Fibroblast of lung (primary cell): ENCODE results near the gene ERLIN1. TPM values are rescaled to one million over a fixed set of nuclear protein-coding genes. Genes with fewer than 3 reads are reported as not detected.
A peak's percentile ranks its signal among the peaks of the same experiment; 100 is the strongest.

Experiments
- DNase-seq, 2 donors: peaks; one replicate each; pipeline versions ENCODE4 v3.0.0 to v3.0.0-alpha.2; 2010; ENCODE audit warnings: low read depth in 2 of 2
- H2AFZ ChIP-seq: 2 replicates; pipeline ENCODE4 v1.5.1; 2012; ENCODE audit warnings: low read length, control low read depth, inconsistent platforms
- H3K27ac ChIP-seq: 2 replicates; pipeline ENCODE4 v1.5.1; 2011; ENCODE audit warnings: low read length, control low read depth; ENCODE audit not compliant: insufficient read depth
- H3K27me3 ChIP-seq: 2 replicates; pipeline ENCODE4 v1.5.1; 2011; ENCODE audit warnings: mild to moderate bottlenecking, low read length; ENCODE audit not compliant: control insufficient read depth, insufficient read depth
- H3K36me3 ChIP-seq: 2 replicates; pipeline ENCODE4 v1.5.1; 2011; ENCODE audit warnings: low read length; ENCODE audit not compliant: control insufficient read depth, insufficient read depth
- H3K4me1 ChIP-seq: 2 replicates; pipeline ENCODE4 v1.5.1; 2011; ENCODE audit warnings: low read length; ENCODE audit not compliant: control insufficient read depth, insufficient read depth; ENCODE audit errors: extremely low read depth
- H3K4me2 ChIP-seq: 2 replicates; pipeline ENCODE4 v1.5.1; 2011; ENCODE audit warnings: low read length, control low read depth; ENCODE audit not compliant: insufficient read depth; ENCODE audit errors: extremely low read depth
- H3K4me3 ChIP-seq, 4 experiments: fragments of 200-600 bp in 1 of 4; sonication (generic) in 1 of 4; replicated peaks in 1 of 4; 2 replicates each; pipeline ENCODE4 v1.5.1; 2011 to 2016; ENCODE audit warnings: low read length in 4 of 4, low read depth in 3 of 4, mild to moderate bottlenecking in 3 of 4, control low read depth in 2 of 4, inconsistent platforms in 1 of 4, mixed read lengths in 1 of 4; ENCODE audit not compliant: insufficient read depth in 1 of 4; ENCODE audit errors: control extremely low read depth in 1 of 4
- H3K79me2 ChIP-seq: 2 replicates; pipeline ENCODE4 v1.5.1; 2012; ENCODE audit warnings: mild to moderate bottlenecking, low read length, inconsistent platforms; ENCODE audit not compliant: control insufficient read depth, insufficient read depth
- H3K9ac ChIP-seq: 2 replicates; pipeline ENCODE4 v1.5.1; 2011; ENCODE audit warnings: mild to moderate bottlenecking, low read length, control low read depth; ENCODE audit not compliant: insufficient read depth
- H3K9me3 ChIP-seq: 2 replicates; pipeline ENCODE4 v1.5.1; 2012; ENCODE audit warnings: low read depth, low read length; ENCODE audit not compliant: control insufficient read depth, insufficient read depth
- H4K20me1 ChIP-seq: 2 replicates; pipeline ENCODE4 v1.5.1; 2011; ENCODE audit warnings: low read length; ENCODE audit not compliant: control insufficient read depth, insufficient read depth; ENCODE audit errors: extremely low read depth
- EZH2 ChIP-seq: IDR thresholded peaks from 2 replicates; pipeline ENCODE4 v1.5.1; 2012; ENCODE audit warnings: low read length, control low read depth, mild to moderate bottlenecking; ENCODE audit errors: missing control alignments
- polyA plus RNA-seq, 2 donors: library from polyadenylated mRNA; depleted of rRNA in 1 of 2; stranded (reverse) in 1 of 2; unstranded in 1 of 2; fragments of >200 nt; gene quantifications; 2 replicates each; pipeline ENCODE4 v1.2.1, GENCODE V29; 2011 to 2012; ENCODE audit warnings: missing spikeins in 1 of 2
- total RNA-seq: library from RNA; depleted of rRNA; stranded (reverse); fragments of >200 nt; gene quantifications from 2 replicates; pipeline ENCODE4 v1.2.1, GENCODE V29; 2014
- TF ChIP-seq, protein P1 (sequence below), 2 donors: IDR thresholded peaks in 1 of 2; conservative IDR thresholded peaks in 1 of 2; 1 replicate in 1 of 2; 2 replicates in 1 of 2; pipeline ENCODE4 v1.5.1; 2011 to 2012; ENCODE audit warnings: low read length in 2 of 2, control low read depth in 1 of 2, inconsistent platforms in 1 of 2, low read depth in 1 of 2, mild to moderate bottlenecking in 1 of 2

Gene ERLIN1
- total and polyA plus RNA-seq, 2 donors (not counting 1 experiment from before 2014, with no cell fraction given) = 52.8 to 74.7 TPM

- H3K9me3 ChIP-seq = no peaks in the 10 kb centered on the region
- no peaks in the 10 kb centered on the region for H3K4me1 ChIP-seq
- H3K79me2 ChIP-seq = no peaks in the 10 kb centered on the region
- H3K36me3 ChIP-seq = no peaks in the 10 kb centered on the region
- no peak overlapping the region for H3K4me3 ChIP-seq
- no peaks in the 10 kb centered on the region for H4K20me1 ChIP-seq
- DNase-seq = peak in 1 of 2 donors; percentile 4
- TF ChIP-seq, protein P1, sequence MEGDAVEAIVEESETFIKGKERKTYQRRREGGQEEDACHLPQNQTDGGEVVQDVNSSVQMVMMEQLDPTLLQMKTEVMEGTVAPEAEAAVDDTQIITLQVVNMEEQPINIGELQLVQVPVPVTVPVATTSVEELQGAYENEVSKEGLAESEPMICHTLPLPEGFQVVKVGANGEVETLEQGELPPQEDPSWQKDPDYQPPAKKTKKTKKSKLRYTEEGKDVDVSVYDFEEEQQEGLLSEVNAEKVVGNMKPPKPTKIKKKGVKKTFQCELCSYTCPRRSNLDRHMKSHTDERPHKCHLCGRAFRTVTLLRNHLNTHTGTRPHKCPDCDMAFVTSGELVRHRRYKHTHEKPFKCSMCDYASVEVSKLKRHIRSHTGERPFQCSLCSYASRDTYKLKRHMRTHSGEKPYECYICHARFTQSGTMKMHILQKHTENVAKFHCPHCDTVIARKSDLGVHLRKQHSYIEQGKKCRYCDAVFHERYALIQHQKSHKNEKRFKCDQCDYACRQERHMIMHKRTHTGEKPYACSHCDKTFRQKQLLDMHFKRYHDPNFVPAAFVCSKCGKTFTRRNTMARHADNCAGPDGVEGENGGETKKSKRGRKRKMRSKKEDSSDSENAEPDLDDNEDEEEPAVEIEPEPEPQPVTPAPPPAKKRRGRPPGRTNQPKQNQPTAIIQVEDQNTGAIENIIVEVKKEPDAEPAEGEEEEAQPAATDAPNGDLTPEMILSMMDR (conservative IDR thresholded peaks at IDR 0.05 in 1 of 2, IDR thresholded peaks at IDR 0.05 in 1 of 2; ENCODE audit: low read depth in 1 of 2, low read length in 2 of 2) = no peak
- no peak for TF ChIP-seq EZH2
- H3K9ac ChIP-seq = no peak overlapping the region
- H3K27me3 ChIP-seq = no peaks in the 10 kb centered on the region
- H3K27ac ChIP-seq = no peak overlapping the region
- no peak overlapping the region for H2AFZ ChIP-seq
- no peak overlapping the region for H3K4me2 ChIP-seq
Observed at GRCh38 chr10:100101192-100102076, 84.4 kb downstream of the ERLIN1 start.

DNA sequence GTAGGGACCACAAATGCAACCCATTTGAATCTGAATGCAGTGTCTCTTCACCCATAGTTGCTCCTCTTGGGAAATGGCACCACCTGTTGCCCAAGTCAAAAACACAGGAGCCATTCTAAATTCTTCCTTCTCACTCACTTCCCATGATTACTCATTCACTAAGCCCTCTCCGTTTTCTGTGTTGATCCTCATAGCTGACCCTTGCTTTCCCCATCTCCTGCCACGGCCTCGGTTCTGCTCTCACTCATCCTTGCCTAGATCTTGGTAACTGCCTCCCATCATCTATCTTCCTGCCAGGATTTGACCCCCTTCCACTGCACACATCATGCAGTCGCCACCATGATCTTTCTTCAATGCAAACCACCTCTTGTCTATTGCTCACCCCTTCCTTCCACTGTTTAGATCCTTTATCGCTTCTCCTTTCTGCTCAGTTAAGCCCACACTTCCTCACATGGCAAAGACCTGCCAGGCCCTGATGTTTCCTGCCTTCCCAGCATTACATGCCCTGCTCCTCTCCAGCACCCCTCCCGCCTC, 85.1 kb downstream of the ERLIN1 start:
- Histone ChIP-seq H3K4me2 (no peak overlapping the region), H3K27ac (no peak overlapping the region)

More for the DNA sequence above, 85.1 kb downstream of the ERLIN1 start:
- no peak overlapping the region for H3K4me3 ChIP-seq
- H3K4me1 ChIP-seq = no peaks in the 10 kb centered on the region
- H4K20me1 ChIP-seq = no peaks in the 10 kb centered on the region
- H3K27me3 ChIP-seq = no peaks in the 10 kb centered on the region
- H2AFZ ChIP-seq = no peak overlapping the region
- H3K36me3 ChIP-seq = no peaks in the 10 kb centered on the region
- no peak overlapping the region for H3K9ac ChIP-seq
- H3K79me2 ChIP-seq = no peaks in the 10 kb centered on the region
- peak; percentile 7 to 9 for DNase-seq
- TF ChIP-seq, protein P1 (conservative IDR thresholded peaks at IDR 0.05 in 1 of 2, IDR thresholded peaks at IDR 0.05 in 1 of 2; ENCODE audit: low read depth in 1 of 2, low read length in 2 of 2) = peak in 1 of 2 donors; percentile 18
- TF ChIP-seq EZH2 = no peak
- H3K9me3 ChIP-seq = no peaks in the 10 kb centered on the region

Other genes starting within 250 kb of the ERLIN1 start
- gene DNMBP, start 176.1 kb downstream of the ERLIN1 start, total RNA-seq = 5.9 and 12.9 TPM in 2 replicates
- 17.6 and 21.2 TPM in 2 replicates for gene DNMBP, start 176.1 kb downstream of the ERLIN1 start, polyA plus RNA-seq
- not detected in 2 replicates for gene CPN1, start 104.2 kb downstream of the ERLIN1 start, total RNA-seq
- not detected in 2 replicates for gene CPN1, start 104.2 kb downstream of the ERLIN1 start, polyA plus RNA-seq
- 20.8 and 22.1 TPM in 2 replicates for gene CHUK, start 43.6 kb upstream of the ERLIN1 start, total RNA-seq
- 20.2 and 22.1 TPM in 2 replicates for gene CHUK, start 43.6 kb upstream of the ERLIN1 start, polyA plus RNA-seq
- gene CWF19L1, start 81.6 kb upstream of the ERLIN1 start, total RNA-seq = 17.3 and 21.3 TPM in 2 replicates
- 16.0 and 16.3 TPM in 2 replicates for gene CWF19L1, start 81.6 kb upstream of the ERLIN1 start, polyA plus RNA-seq
- 59.1 and 88.8 TPM in 2 replicates for gene BLOC1S2, start 100.7 kb upstream of the ERLIN1 start, total RNA-seq
- gene BLOC1S2, start 100.7 kb upstream of the ERLIN1 start, polyA plus RNA-seq = 48.1 and 49.4 TPM in 2 replicates
- gene PKD2L1, start 144.2 kb upstream of the ERLIN1 start, total RNA-seq = not detected in 2 replicates
- not detected in 2 replicates for gene PKD2L1, start 144.2 kb upstream of the ERLIN1 start, polyA plus RNA-seq
- 367 and 537 TPM in 2 replicates for gene SCD, start 161.2 kb upstream of the ERLIN1 start, total RNA-seq
- 548 and 754 TPM in 2 replicates for gene SCD, start 161.2 kb upstream of the ERLIN1 start, polyA plus RNA-seq